A549 (cell line): ENCODE results near the gene PSMF1. TPM values are rescaled to one million over a fixed set of nuclear protein-coding genes. Genes with fewer than 3 reads are reported as not detected.

Source experiments
- ATAC-seq, 2 experiments: fragments of 200-7000 bp in 1 of 2; fragments of >200 bp in 1 of 2; cut with Nextera tagmentation in 1 of 2; cut with Tn5 transposase in 1 of 2; 3 replicates each; pipeline versions ENCODE4 v1.8.0 to v1.9.1; 2018 to 2020; ENCODE audit warnings: mild to moderate bottlenecking in 1 of 2, moderate library complexity in 1 of 2
- CTCF ChIA-PET: fragments of 300-600 bp; sonication (Branson Sonifier 250); formaldehyde crosslinking; extraction: SDS; loops from one replicate; lab custom pipeline; 2021; ENCODE audit warnings: antibody characterized with exemption, inconsistent platforms; lab: Yijun Ruan, JAX
- POLR2A ChIA-PET: fragments of 350-600 bp; formaldehyde crosslinking; extraction: SDS; loops from one replicate; lab custom pipeline; 2021; ENCODE audit warnings: antibody characterized with exemption, inconsistent platforms; lab: Yijun Ruan, JAX
- DNase-seq, 2 experiments: peaks; one replicate each; pipeline versions ENCODE4 v3.0.0 to v3.0.0-alpha.2; 2011 to 2016; ENCODE audit warnings: low read depth in 1 of 2, low spot score in 1 of 2
- FAIRE-seq: peaks from 2 replicates; lab custom pipeline; 2011; peaks lifted over from hg19 to GRCh38; lab: Jason Lieb, UNC
- H3K27ac ChIP-seq, 2 experiments: fragments of >200 bp; sonication (Bioruptor Twin); formaldehyde crosslinking; 3 replicates each; pipeline ENCODE4 v1.5.1; 2016 to 2017
- H3K4me1 ChIP-seq: fragments of >200 bp; sonication (Bioruptor Twin); formaldehyde crosslinking; 3 replicates; pipeline ENCODE4 v1.6.1; 2016
- H3K4me2 ChIP-seq: fragments of >200 bp; sonication (Bioruptor Twin); formaldehyde crosslinking; 3 replicates; pipeline ENCODE4 v1.6.1; 2016
- H3K4me3 ChIP-seq: fragments of >200 bp; sonication (Bioruptor Twin); formaldehyde crosslinking; 3 replicates; pipeline ENCODE4 v1.5.1; 2016
- H3K9me3 ChIP-seq: fragments of >200 bp; sonication (Bioruptor Twin); formaldehyde crosslinking; 3 replicates; pipeline ENCODE4 v1.6.1; 2016
- BHLHE40 ChIP-seq: IDR thresholded peaks from 2 replicates; pipeline ENCODE4 v1.6.1; 2012; ENCODE audit warnings: low read depth, low read length, inconsistent platforms
- CBX2 ChIP-seq: fragments of 200-600 bp; sonication (generic); IDR thresholded peaks from 2 replicates; pipeline ENCODE4 v1.6.1; 2016; ENCODE audit warnings: low read depth, mild to moderate bottlenecking, borderline replicate concordance
- CBX8 ChIP-seq: fragments of 200-600 bp; sonication (generic); IDR thresholded peaks from 2 replicates; pipeline ENCODE4 v1.6.1; 2016
- CEBPB ChIP-seq, 2 experiments: fragments of >200 bp in 1 of 2; sonication (Bioruptor Twin) in 1 of 2; formaldehyde crosslinking in 1 of 2; IDR thresholded peaks; 2 replicates each; pipeline ENCODE4 v1.6.1; 2012 to 2016
- CHD2 ChIP-seq: fragments of 150-350 bp; IDR thresholded peaks from 2 replicates; pipeline ENCODE4 v1.6.1; 2014; ENCODE audit warnings: low read length; ENCODE audit not compliant: partially characterized antibody
- CHD4 ChIP-seq: fragments of 200-600 bp; sonication (generic); IDR thresholded peaks from 2 replicates; pipeline ENCODE4 v1.6.1; 2016; ENCODE audit warnings: antibody characterized with exemption, mild to moderate bottlenecking, borderline replicate concordance
- E2F6 ChIP-seq: IDR thresholded peaks from 2 replicates; pipeline ENCODE4 v1.6.1; 2012; ENCODE audit warnings: low read depth, borderline replicate concordance
- EP300 ChIP-seq, 2 experiments: fragments of >200 bp; sonication (Bioruptor Twin); formaldehyde crosslinking; IDR thresholded peaks; 2 replicates in 1 of 2; 3 replicates in 1 of 2; pipeline ENCODE4 v1.6.1; 2016 to 2017
- FOSL2 ChIP-seq, 2 experiments: fragments of 450-650 bp in 1 of 2; fragments of >200 bp in 1 of 2; sonication (Bioruptor Twin) in 1 of 2; formaldehyde crosslinking; IDR thresholded peaks; 2 replicates each; pipeline versions ENCODE4 v1.5.0 to v1.6.1; 2016 to 2020; ENCODE audit warnings: mild to moderate bottlenecking in 1 of 2, moderate library complexity in 1 of 2
- KDM5A ChIP-seq: fragments of 200-600 bp; sonication (generic); IDR thresholded peaks from 2 replicates; pipeline ENCODE4 v1.6.1; 2016; ENCODE audit warnings: antibody characterized with exemption, mild to moderate bottlenecking
- PBX3 ChIP-seq: IDR thresholded peaks from 2 replicates; pipeline ENCODE4 v1.6.1; 2012
- POLR2AphosphoS2 ChIP-seq: conservative IDR thresholded peaks from 2 replicates; pipeline ENCODE4 v1.6.1; 2012; ENCODE audit warnings: low read length, improper control_type of control experiment, inconsistent platforms
- RARB ChIP-seq: fragments of 250-450 bp; sonication (Bioruptor Pico); IDR thresholded peaks from 2 replicates; pipeline ENCODE4 v1.8.0; 2021; ENCODE audit warnings: mild to moderate bottlenecking, moderate library complexity
- RCOR1 ChIP-seq: fragments of 150-350 bp; IDR thresholded peaks from 2 replicates; pipeline ENCODE4 v1.6.1; 2014; ENCODE audit warnings: antibody characterized with exemption, low read length, low read depth
- RFX5 ChIP-seq: fragments of 450-650 bp; IDR thresholded peaks from 2 replicates; pipeline ENCODE4 v1.7.1; 2014; ENCODE audit warnings: antibody characterized with exemption, mild to moderate bottlenecking, moderate library complexity
- SMC3 ChIP-seq: fragments of >200 bp; sonication (Bioruptor Twin); formaldehyde crosslinking; IDR thresholded peaks from 3 replicates; pipeline ENCODE4 v1.6.1; 2018; ENCODE audit warnings: inconsistent platforms
- TP53 ChIP-seq: fragments of 250-450 bp; sonication (Bioruptor Pico); IDR thresholded peaks from 2 replicates; pipeline ENCODE4 v1.5.0; 2021; ENCODE audit warnings: mild to moderate bottlenecking, moderate library complexity
- WGBS: methylation state at CpG from one replicate; pipeline ENCODE4 v1.1.6; 2017; ENCODE audit errors: missing lambda C conversion rate; 5-methylcytosine and 5-hydroxymethylcytosine counted together
- polyA plus RNA-seq, 4 experiments: library from polyadenylated mRNA; depleted of rRNA in 3 of 4; stranded (reverse); fragments of >200 nt; fragmentation: RNase III in 1 of 4; extraction: RNeasy Plus Mini Kit Qiagen cat#74134 plus additional on column Dnase treatment in 1 of 4; gene quantifications; 2 replicates in 3 of 4; 3 replicates in 1 of 4; pipeline ENCODE4 v1.2.3, GENCODE V29; 2011 to 2017
- TF ChIP-seq, protein P1 (sequence below): IDR thresholded peaks from 2 replicates; pipeline ENCODE4 v1.6.1; 2012
- TF ChIP-seq, protein P2 (sequence below): fragments of 450-650 bp; IDR thresholded peaks from 2 replicates; pipeline ENCODE4 v1.6.1; 2014; ENCODE audit warnings: antibody characterized with exemption
- TF ChIP-seq, protein P3 (sequence below): fragments of >200 bp; sonication (Bioruptor Twin); formaldehyde crosslinking; IDR thresholded peaks from 3 replicates; pipeline ENCODE4 v1.5.1; 2016

Gene PSMF1
- polyA plus RNA-seq, 2 of the 4 experiments (the other 2 are of a cell fraction): 123 to 157 TPM

DNA sequence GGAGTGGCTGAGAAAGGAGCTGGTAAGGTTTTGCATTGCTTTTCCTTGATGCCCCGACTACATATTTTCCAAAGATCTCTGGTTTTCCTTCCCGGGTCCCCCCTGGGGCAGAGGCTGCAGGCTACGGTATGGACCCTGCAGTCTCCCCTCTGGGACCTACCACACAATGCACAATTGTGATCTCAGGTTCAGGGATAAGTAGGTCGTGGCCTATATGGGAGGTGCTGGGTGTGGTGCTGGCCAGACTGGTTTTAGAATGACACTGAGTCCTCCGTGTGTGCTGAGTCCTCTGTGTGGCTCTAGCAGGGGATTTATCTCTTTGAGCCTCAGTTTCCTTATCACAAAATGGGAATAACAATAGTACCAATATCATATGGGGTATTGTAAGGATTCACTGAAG lies 85.2 kb downstream of the PSMF1 start (continued):
- TF ChIP-seq PBX3 (no peak), BHLHE40 (no peak), EP300 (IDR thresholded peaks at IDR 0.05) (no peak)
- TF ChIP-seq, protein P1, sequence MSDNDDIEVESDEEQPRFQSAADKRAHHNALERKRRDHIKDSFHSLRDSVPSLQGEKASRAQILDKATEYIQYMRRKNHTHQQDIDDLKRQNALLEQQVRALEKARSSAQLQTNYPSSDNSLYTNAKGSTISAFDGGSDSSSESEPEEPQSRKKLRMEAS: no peak

DNA sequence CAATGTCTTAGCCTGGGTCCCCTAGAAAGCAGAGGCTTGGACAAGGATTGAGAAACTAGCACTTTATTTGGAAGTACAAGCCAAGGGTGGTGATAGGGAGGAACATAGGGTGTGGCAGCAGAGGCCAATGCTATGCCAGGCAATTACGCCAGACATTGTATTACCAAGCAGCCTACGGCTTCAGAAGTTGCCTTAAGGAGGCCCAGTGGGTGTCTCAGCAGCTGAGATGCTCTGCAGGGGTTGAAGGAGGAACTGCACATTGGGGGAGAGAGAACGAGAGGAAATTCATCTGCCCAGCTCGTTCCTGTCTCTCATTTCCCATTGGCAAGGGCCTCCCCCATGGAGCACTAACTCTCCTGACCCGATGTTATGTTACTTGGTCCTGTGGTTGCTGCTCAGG lies 85.7 kb downstream of the PSMF1 start:
- ChIA-PET CTCF (interaction anchor here (0.8 to 3.6 kb wide), 6 partner anchors 9 to 233 kb away, joined by 3 to 21 read pairs (median 4); no protein-coding TSS in a partner anchor), POLR2A (no interaction called here)
- H3K4me1 ChIP-seq: no peaks in the 10 kb centered on the region
- no peak overlapping the region for H3K4me2 ChIP-seq
- no peak for ATAC-seq
- H3K4me3 ChIP-seq: no peak overlapping the region
- WGBS: 53% methylated on average over 5 of the region's 5 CpGs
- DNase-seq: no peak
- no peaks in the 10 kb centered on the region for H3K9me3 ChIP-seq
- no peak for FAIRE-seq
- no peak overlapping the region for H3K27ac ChIP-seq
- TF ChIP-seq, protein P2, sequence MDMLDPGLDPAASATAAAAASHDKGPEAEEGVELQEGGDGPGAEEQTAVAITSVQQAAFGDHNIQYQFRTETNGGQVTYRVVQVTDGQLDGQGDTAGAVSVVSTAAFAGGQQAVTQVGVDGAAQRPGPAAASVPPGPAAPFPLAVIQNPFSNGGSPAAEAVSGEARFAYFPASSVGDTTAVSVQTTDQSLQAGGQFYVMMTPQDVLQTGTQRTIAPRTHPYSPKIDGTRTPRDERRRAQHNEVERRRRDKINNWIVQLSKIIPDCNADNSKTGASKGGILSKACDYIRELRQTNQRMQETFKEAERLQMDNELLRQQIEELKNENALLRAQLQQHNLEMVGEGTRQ: no peak
- TF ChIP-seq RARB (CRISPR knock-in tag) (no peak), EP300 (IDR thresholded peaks at IDR 0.05) (no peak)
- TF ChIP-seq, all 56 proteins: peak for 0

DNA sequence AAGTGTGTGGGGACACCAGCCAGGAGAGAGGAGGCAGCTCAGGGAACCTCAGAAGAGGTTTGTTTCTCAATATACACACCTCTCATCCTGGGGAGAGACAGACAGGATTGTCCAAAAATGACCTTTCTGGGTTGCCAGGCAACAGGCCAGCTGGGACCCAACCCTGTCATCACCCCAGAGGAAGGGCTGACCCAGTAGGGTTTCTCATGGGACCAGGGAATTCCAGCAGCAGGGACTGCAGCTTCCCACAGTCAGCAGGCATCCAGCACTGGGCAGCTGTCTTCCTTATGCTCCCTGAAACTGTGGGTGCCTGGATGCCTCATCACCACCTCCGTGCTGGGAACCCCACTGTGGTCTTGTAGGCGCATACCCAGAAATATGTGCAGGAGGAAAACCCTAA lies 86.2 kb downstream of the PSMF1 start:
- ATAC-seq (no peak), DNase-seq (no peak), FAIRE-seq (no peak)
- Histone ChIP-seq H3K4me3 (no peak overlapping the region), H3K27ac (no peak overlapping the region), H3K4me2 (no peak overlapping the region), H3K9me3 (no peaks in the 10 kb centered on the region), H3K4me1 (no peaks in the 10 kb centered on the region)
- no peak for TF ChIP-seq BHLHE40
- TF ChIP-seq CHD2: no peak
- no peak for TF ChIP-seq RARB (CRISPR knock-in tag)
- TF ChIP-seq RCOR1: no peak
- no peak for TF ChIP-seq CBX2
- no peak for TF ChIP-seq FOSL2 (IDR thresholded peaks at IDR 0.05)
- no peak for TF ChIP-seq FOSL2 (CRISPR knock-in tag; IDR thresholded peaks at IDR 0.05)
- TF ChIP-seq E2F6: no peak
- TF ChIP-seq, protein P3, sequence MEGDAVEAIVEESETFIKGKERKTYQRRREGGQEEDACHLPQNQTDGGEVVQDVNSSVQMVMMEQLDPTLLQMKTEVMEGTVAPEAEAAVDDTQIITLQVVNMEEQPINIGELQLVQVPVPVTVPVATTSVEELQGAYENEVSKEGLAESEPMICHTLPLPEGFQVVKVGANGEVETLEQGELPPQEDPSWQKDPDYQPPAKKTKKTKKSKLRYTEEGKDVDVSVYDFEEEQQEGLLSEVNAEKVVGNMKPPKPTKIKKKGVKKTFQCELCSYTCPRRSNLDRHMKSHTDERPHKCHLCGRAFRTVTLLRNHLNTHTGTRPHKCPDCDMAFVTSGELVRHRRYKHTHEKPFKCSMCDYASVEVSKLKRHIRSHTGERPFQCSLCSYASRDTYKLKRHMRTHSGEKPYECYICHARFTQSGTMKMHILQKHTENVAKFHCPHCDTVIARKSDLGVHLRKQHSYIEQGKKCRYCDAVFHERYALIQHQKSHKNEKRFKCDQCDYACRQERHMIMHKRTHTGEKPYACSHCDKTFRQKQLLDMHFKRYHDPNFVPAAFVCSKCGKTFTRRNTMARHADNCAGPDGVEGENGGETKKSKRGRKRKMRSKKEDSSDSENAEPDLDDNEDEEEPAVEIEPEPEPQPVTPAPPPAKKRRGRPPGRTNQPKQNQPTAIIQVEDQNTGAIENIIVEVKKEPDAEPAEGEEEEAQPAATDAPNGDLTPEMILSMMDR: no peak
- TF ChIP-seq TP53 (CRISPR knock-in tag): no peak
- no peak for TF ChIP-seq RFX5
- TF ChIP-seq CBX8: no peak
- no peak for TF ChIP-seq CHD4
- no peak for TF ChIP-seq CEBPB (IDR thresholded peaks at IDR 0.05)
- no peak for TF ChIP-seq KDM5A
- TF ChIP-seq POLR2AphosphoS2: no peak
- TF ChIP-seq SMC3: no peak
- TF ChIP-seq, protein P2: no peak
- CTCF ChIA-PET: interaction anchor here (0.8 to 3.6 kb wide), 7 partner anchors 8 to 232 kb away, joined by 3 to 21 read pairs (median 3); no protein-coding TSS in a partner anchor
- WGBS: 57% methylated on average over 2 of the region's 2 CpGs
- POLR2A ChIA-PET: no interaction called here
